ENCODE data around the gene PLPP7.
"Not testable (repeated sequence)": the region's sequence is repeated elsewhere in the genome, so short reads cannot be mapped to it uniquely, and the experiment has no call there.

The PLPP7 gene

GRCh38 chr9:131258698-131259431 lies 30.7 kb upstream of the PLPP7 start:
- no peak overlapping the region for H3K9ac ChIP-seq (ENCODE audit: low read depth, low read length)
- no peaks in the 10 kb centered on the region for H3K4me1 ChIP-seq (ENCODE audit: insufficient read depth, low read length)

GRCh38 chr9:131259432-131259898 lies 30.1 kb upstream of the PLPP7 start:
- no peak overlapping the region for H3K27ac ChIP-seq (ENCODE audit: low read length)
- H3K36me3 ChIP-seq (ENCODE audit: insufficient read depth, low read depth, low read length) = no peaks in the 10 kb centered on the region
- no peak overlapping the region for H3K4me3 ChIP-seq (ENCODE audit: low read length)
- H3K4me1 ChIP-seq (ENCODE audit: insufficient read depth, low read length) = no peaks in the 10 kb centered on the region
- no peak overlapping the region for H3K9ac ChIP-seq (ENCODE audit: low read depth, low read length)
- no peaks in the 10 kb centered on the region for H3K9me3 ChIP-seq (ENCODE audit: insufficient read depth, low read depth, low read length)
- H3K27me3 ChIP-seq (ENCODE audit: insufficient read depth, low read length) = no peaks in the 10 kb centered on the region

More at GRCh38 chr9:131258698-131259431, 30.7 kb upstream of the PLPP7 start:
- Histone ChIP-seq H3K36me3 (ENCODE audit: insufficient read depth, low read depth, low read length) (no peaks in the 10 kb centered on the region), H3K27ac (ENCODE audit: low read length) (no peak overlapping the region), H3K9me3 (ENCODE audit: insufficient read depth, low read depth, low read length) (no peaks in the 10 kb centered on the region), H3K4me3 (ENCODE audit: low read length) (no peak overlapping the region), H3K27me3 (ENCODE audit: insufficient read depth, low read length) (no peaks in the 10 kb centered on the region)

GRCh38 chr9:131259916-131260597 lies 29.5 kb upstream of the PLPP7 start:
- Histone ChIP-seq H3K27me3 (ENCODE audit: insufficient read depth, low read length) (no peaks in the 10 kb centered on the region), H3K9ac (ENCODE audit: low read depth, low read length) (no peak overlapping the region), H3K4me1 (ENCODE audit: insufficient read depth, low read length) (no peaks in the 10 kb centered on the region), H3K9me3 (ENCODE audit: insufficient read depth, low read depth, low read length) (no peaks in the 10 kb centered on the region), H3K36me3 (ENCODE audit: insufficient read depth, low read depth, low read length) (no peaks in the 10 kb centered on the region), H3K27ac (ENCODE audit: low read length) (no peak overlapping the region), H3K4me3 (ENCODE audit: low read length) (no peak overlapping the region)

GRCh38 chr9:131260751-131261452 lies 28.6 kb upstream of the PLPP7 start:
- H3K4me1 ChIP-seq (ENCODE audit: insufficient read depth, low read length) = no peaks in the 10 kb centered on the region
- H3K27ac ChIP-seq (ENCODE audit: low read length) = no peak overlapping the region
- no peak overlapping the region for H3K4me3 ChIP-seq (ENCODE audit: low read length)
- no peak overlapping the region for H3K9ac ChIP-seq (ENCODE audit: low read depth, low read length)
- H3K27me3 ChIP-seq (ENCODE audit: insufficient read depth, low read length) = no peaks in the 10 kb centered on the region
- no peaks in the 10 kb centered on the region for H3K9me3 ChIP-seq (ENCODE audit: insufficient read depth, low read depth, low read length)
- no peaks in the 10 kb centered on the region for H3K36me3 ChIP-seq (ENCODE audit: insufficient read depth, low read depth, low read length)

- H3K27me3 ChIP-seq (ENCODE audit: insufficient read depth, low read length) = no peaks in the 10 kb centered on the region
- H3K9me3 ChIP-seq (ENCODE audit: insufficient read depth, low read depth, low read length) = no peaks in the 10 kb centered on the region
- H3K4me1 ChIP-seq (ENCODE audit: insufficient read depth, low read length) = no peaks in the 10 kb centered on the region
- H3K9ac ChIP-seq (ENCODE audit: low read depth, low read length) = no peak overlapping the region
- H3K36me3 ChIP-seq (ENCODE audit: insufficient read depth, low read depth, low read length) = no peaks in the 10 kb centered on the region
- H3K4me3 ChIP-seq (ENCODE audit: low read length) = no peak overlapping the region
- H3K27ac ChIP-seq (ENCODE audit: low read length) = no peak overlapping the region
Measured at GRCh38 chr9:131262327-131263032, 27.0 kb upstream of the PLPP7 start.

- not testable (repeated sequence) for H3K9me3 ChIP-seq (ENCODE audit: insufficient read depth, low read depth, low read length); H3K4me3 ChIP-seq (ENCODE audit: low read length); H3K27me3 ChIP-seq (ENCODE audit: insufficient read depth, low read length); H3K4me1 ChIP-seq (ENCODE audit: insufficient read depth, low read length); H3K27ac ChIP-seq (ENCODE audit: low read length); H3K9ac ChIP-seq (ENCODE audit: low read depth, low read length); H3K36me3 ChIP-seq (ENCODE audit: insufficient read depth, low read depth, low read length)
Measured at GRCh38 chr9:131263033-131263343, 26.5 kb upstream of the PLPP7 start.

- Histone ChIP-seq H3K27ac (ENCODE audit: low read length) (no peak overlapping the region), H3K9ac (ENCODE audit: low read depth, low read length) (no peak overlapping the region), H3K36me3 (ENCODE audit: insufficient read depth, low read depth, low read length) (no peaks in the 10 kb centered on the region), H3K4me3 (ENCODE audit: low read length) (no peak overlapping the region), H3K9me3 (ENCODE audit: insufficient read depth, low read depth, low read length) (no peaks in the 10 kb centered on the region), H3K4me1 (ENCODE audit: insufficient read depth, low read length) (no peaks in the 10 kb centered on the region), H3K27me3 (ENCODE audit: insufficient read depth, low read length) (no peaks in the 10 kb centered on the region)
Measured at GRCh38 chr9:131263701-131264100, 25.8 kb upstream of the PLPP7 start.

GRCh38 chr9:131264231-131264630 lies 25.3 kb upstream of the PLPP7 start:
- Histone ChIP-seq H3K4me3 (ENCODE audit: low read length) (no peak overlapping the region), H3K27me3 (ENCODE audit: insufficient read depth, low read length) (no peaks in the 10 kb centered on the region), H3K27ac (ENCODE audit: low read length) (no peak overlapping the region), H3K4me1 (ENCODE audit: insufficient read depth, low read length) (no peaks in the 10 kb centered on the region), H3K9me3 (ENCODE audit: insufficient read depth, low read depth, low read length) (no peaks in the 10 kb centered on the region), H3K36me3 (ENCODE audit: insufficient read depth, low read depth, low read length) (no peaks in the 10 kb centered on the region), H3K9ac (ENCODE audit: low read depth, low read length) (no peak overlapping the region)

- Histone ChIP-seq H3K27me3 (ENCODE audit: insufficient read depth, low read length) (no peaks in the 10 kb centered on the region), H3K27ac (ENCODE audit: low read length) (no peak overlapping the region), H3K36me3 (ENCODE audit: insufficient read depth, low read depth, low read length) (no peaks in the 10 kb centered on the region), H3K4me1 (ENCODE audit: insufficient read depth, low read length) (no peaks in the 10 kb centered on the region), H3K4me3 (ENCODE audit: low read length) (no peak overlapping the region), H3K9me3 (ENCODE audit: insufficient read depth, low read depth, low read length) (no peaks in the 10 kb centered on the region), H3K9ac (ENCODE audit: low read depth, low read length) (no peak overlapping the region)
Measured at GRCh38 chr9:131266266-131267229, 23.0 kb upstream of the PLPP7 start.

GRCh38 chr9:131270171-131271015 lies 19.1 kb upstream of the PLPP7 start:
- Histone ChIP-seq H3K4me3 (ENCODE audit: low read length) (no peak overlapping the region), H3K36me3 (ENCODE audit: insufficient read depth, low read depth, low read length) (no peaks in the 10 kb centered on the region), H3K4me1 (ENCODE audit: insufficient read depth, low read length) (no peaks in the 10 kb centered on the region), H3K9ac (ENCODE audit: low read depth, low read length) (no peak overlapping the region), H3K9me3 (ENCODE audit: insufficient read depth, low read depth, low read length) (no peaks in the 10 kb centered on the region), H3K27ac (ENCODE audit: low read length) (no peak overlapping the region), H3K27me3 (ENCODE audit: insufficient read depth, low read length) (peaks cover 14% of the 10 kb centered on the region)

All from iPS-20b (cell line).